A549 treated with CpdA at 1 μM for 4 hours (cell line): ENCODE results near the gene DRG1. TPM values are rescaled to one million over a fixed set of nuclear protein-coding genes. Genes with fewer than 3 reads are reported as not detected.

Experiments used
- total RNA-seq: library from RNA; stranded (reverse); fragments of 200-300 nt; extraction: Qiagen RNA extraction; gene quantifications from 5 replicates; pipeline ENCODE4 v1.2.3, GENCODE V29; 2022; ENCODE audit warnings: low read depth

Gene DRG1, protein sequence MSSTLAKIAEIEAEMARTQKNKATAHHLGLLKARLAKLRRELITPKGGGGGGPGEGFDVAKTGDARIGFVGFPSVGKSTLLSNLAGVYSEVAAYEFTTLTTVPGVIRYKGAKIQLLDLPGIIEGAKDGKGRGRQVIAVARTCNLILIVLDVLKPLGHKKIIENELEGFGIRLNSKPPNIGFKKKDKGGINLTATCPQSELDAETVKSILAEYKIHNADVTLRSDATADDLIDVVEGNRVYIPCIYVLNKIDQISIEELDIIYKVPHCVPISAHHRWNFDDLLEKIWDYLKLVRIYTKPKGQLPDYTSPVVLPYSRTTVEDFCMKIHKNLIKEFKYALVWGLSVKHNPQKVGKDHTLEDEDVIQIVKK
- 59.3 to 93.1 TPM (median 62.7 TPM) in 5 replicates for total RNA-seq

GRCh38 chr22:31399211-31400022, at the start of gene DRG1:
Gene DRG1 (plus strand): TSS chr22:31399604. CDS start chr22:31399684, 80 bp downstream.

Other genes starting within 250 kb of the DRG1 start
- 22.6 to 26.1 TPM (median 23.1 TPM) in 5 replicates for gene RNF185, start 239.4 kb upstream of the DRG1 start, total RNA-seq
- 6.6 to 8.6 TPM (median 7.7 TPM) in 5 replicates for gene LIMK2, start 187.3 kb upstream of the DRG1 start, total RNA-seq
- gene PIK3IP1, start 107.1 kb upstream of the DRG1 start, total RNA-seq: 1.2 to 1.9 TPM (median 1.3 TPM) in 5 replicates
- gene PATZ1, start 53.3 kb upstream of the DRG1 start, total RNA-seq: 17.2 to 22.8 TPM (median 21.2 TPM) in 5 replicates
- gene EIF4ENIF1, start 90.2 kb downstream of the DRG1 start, total RNA-seq: 11.2 to 19.0 TPM (median 15.0 TPM) in 5 replicates
- 9.6 to 12.8 TPM (median 11.5 TPM) in 5 replicates for gene SFI1, start 96.9 kb downstream of the DRG1 start, total RNA-seq